Right renal cortex interstitium (tissue), 3 donors: Measurements from ENCODE around the gene RAB4B. TPM values are rescaled to one million over a fixed set of nuclear protein-coding genes. Genes with fewer than 3 reads are reported as not detected.
"Not testable (repeated sequence)": the region's sequence is repeated elsewhere in the genome, so short reads cannot be mapped to it uniquely, and the experiment has no call there.

Experiments
- DNase-seq, 3 donors: peaks; one replicate each; pipeline ENCODE4 v3.0.0-alpha.2; 2013; ENCODE audit warnings: low read depth in 3 of 3, low spot score in 2 of 3
- polyA plus RNA-seq, 3 donors: library from polyadenylated mRNA; unstranded; fragments of 120-200 nt; gene quantifications; one replicate each; pipeline ENCODE4 v1.2.1, GENCODE V29; 2013; ENCODE audit not compliant: insufficient read length in 3 of 3

The RAB4B gene
- polyA plus RNA-seq, 3 donors = 7.5 to 9.0 (median 8.8) TPM

DNA sequence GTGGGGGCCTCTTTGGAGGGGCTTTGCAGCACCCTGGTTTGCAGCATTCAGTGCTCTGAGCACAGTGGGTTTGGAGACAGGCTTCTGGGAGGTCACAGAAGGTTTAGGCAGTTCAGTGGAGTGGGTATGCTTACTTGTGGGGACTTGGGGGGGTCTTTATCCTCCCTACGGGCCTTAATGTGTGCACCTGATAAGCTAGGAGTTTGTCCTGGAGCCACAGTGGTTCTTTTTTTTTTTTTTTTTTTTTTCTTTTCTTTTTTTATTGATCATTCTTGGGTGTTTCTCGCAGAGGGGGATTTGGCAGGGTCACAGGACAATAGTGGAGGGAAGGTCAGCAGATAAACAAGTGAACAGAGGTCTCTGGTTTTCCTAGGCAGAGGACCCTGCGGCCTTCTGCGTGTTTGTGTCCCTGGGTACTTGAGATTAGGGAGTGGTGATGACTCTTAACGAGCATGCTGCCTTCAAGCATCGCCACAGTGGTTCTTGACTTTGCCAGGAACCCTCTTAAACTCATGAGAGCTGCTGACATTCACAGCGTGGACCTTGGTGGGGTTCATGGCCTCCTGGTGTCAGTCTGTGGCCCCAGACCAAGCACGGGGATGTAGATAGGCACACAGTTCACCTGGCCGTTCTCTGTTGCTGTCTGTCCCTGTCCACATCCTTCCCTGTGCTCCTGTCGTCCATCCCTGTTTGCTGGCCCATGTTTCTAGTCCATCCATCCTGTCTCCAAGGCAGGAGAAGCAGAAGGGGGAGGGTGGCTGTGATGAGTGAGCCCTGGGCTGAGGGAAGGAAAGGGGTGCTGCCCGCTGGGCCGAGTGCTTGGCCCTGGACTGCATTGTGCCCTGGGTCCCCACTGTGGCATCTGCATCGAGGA lies 23.6 kb downstream of the RAB4B start:
- no peak for DNase-seq

DNA sequence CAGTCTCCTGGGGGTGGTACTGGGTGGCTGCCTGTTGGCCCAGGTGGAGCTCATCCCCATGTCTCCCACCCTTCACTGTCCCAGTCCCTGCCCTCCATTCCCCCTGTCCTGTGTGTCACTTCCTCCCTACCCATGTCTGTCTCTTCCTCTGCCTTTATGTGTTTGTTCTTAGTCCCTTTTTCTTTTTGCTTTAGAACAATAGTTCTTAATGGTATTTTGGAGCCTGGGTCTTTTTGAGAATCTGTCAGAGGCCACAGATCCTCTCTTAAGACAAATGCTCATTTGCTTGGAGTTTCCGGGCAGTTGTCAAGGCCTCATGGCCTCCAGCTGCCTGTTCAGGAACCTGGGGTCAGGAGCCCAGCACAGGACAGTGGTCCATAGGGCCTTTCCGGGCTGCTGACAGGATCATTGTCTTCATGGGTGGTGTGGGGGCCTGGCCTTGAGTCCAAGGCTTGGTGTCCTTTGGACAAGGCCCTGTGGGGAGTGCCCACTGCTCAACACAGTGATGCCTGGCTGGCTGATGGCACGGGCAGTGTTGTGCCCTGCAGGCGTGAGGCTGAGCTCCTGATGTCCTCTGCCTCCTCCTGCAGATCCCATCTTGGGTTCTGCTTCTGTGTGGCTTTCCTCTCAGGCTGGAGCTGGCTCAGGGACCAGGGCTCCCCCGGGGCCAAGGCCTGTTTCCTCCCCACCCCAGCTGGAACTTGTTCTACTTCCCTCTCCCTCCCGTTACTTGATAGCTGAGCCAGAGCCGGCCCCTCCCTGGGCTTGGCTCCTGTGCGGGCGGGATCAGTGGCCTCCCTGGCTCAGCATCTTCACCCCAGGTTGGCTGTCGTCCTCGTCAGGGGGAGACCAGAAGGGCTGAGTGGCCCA lies 24.5 kb downstream of the RAB4B start:
- no peak for DNase-seq

DNA sequence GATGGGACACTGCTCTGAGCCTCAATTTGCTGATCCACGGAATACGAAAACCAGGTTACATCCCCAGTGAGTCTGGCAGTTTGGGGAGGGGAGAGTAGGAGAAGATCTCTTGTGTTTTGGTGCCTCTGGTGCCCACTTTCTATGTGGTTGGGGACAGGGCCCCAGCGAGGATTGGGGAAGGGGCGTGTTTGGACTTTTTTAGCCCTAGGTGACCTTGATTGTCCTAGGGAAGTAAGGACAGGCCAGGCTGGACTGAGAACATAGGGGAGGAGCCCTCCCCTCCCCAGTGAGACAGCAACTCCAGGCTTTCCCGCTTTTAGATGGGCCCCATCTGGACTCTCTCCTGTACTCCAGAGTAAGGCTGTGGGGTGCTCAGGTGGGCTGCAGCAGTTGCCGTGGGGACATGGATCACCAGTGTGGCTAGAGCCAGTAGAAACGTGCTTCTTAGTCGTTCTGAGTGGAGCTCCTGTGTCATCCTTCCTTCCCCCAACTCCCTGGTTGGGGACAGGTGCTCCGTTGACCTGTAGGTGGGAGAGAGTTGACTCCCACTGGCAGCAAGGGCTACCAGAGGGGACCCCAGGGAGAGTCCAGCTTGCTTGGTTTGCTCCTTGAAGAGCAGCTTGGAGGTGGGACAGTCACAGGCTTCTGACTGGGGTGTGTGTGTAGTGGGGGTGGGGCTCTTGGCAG lies 25.3 kb downstream of the RAB4B start:
- no peak for DNase-seq

DNA sequence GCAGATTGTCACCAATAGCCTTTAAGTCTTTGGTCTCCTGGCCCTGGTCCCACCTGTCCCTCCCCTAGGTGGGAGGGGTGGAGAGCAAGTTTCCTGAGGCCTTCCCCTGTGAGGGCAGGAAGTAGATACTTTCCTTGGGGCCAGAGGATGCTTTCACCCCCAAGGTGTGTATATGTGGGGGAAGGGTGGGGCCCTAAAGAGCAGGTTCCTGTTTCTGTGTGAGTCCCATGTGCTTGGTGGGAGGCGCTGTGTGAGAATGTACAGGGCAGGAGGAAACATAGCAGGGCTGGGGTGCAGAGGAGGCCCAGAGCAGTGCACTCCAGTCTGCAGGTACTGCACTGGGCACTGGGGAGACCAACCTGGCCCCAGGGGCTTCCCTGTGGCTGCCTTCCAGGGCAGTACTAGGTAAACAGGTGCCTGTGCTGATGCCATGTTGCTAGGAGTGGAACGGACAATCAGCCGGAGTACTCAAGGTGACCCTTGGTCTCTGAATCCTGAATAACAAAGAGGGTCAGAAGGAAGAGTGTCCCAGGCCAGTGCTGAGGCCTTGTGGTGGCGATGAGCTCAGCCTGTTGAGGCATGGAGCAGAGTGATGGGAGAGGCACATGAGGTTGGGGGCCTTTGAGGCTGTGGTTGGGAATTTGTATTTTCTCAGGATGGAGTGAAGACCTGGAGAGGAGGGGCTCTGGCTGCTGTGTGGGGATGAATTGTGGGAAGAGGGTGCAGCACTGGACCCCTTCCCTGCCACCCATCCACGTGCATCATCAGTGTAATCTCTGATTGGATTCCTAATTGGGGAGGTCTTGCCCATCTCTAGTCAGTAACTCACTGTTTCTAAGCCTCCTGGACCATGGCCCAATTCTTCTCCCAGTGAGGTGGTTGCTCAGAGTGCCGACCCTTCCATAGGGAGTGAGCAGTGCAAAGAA lies 26.1 kb downstream of the RAB4B start:
- DNase-seq = no peak

DNA sequence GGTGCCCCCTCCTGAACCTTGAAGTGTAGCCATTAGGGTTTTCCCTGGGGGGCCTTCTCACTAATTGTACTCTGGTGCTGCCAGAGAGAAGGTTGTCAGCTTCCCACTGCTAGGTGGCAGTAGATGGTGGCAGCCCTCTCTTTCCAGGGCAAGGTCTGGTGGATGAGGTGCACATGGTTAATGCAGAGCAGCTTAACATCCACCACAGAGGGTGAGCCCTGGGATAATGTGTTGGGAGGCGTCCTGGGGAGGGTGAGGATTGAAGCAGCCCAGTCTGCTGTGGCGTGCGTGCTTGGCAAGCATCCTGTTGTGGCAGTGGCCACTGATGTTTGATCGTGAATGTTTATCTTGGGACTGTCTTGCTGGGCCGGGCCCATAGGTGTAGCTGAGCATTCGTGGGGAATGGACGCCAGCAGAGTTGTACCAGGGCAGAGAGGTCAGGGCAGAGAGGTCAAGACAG lies 26.8 kb downstream of the RAB4B start:
- DNase-seq = no peak

DNA sequence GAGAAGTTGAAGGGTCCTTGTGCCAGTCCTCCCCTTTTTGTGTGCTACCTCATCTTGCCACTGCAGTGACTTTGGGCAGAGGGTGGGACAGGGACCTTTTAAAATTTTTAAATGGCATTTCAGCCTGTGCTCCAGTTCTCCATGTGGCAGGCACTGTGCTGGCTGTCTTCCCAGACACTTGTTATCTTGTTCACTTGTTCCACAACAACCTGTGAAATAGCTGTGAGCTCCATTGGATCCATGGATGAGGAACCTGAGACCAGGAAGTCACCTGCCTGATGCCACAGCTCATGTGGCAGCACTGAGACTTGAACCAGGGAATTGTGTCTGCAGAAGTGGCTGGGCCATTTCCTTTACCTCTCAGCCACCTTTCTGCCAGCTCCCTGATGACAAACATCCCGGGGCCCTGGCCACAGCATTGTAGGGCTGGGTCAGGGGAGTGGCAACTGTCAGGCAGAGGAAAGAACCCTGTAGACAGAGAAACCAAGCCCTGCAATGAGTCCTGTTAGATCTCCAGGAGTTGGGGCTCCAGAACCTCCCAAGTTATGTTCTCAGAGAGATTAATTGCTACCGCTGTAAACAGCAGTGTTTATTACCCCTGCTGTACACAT lies 27.3 kb downstream of the RAB4B start:
- no peak for DNase-seq

DNA sequence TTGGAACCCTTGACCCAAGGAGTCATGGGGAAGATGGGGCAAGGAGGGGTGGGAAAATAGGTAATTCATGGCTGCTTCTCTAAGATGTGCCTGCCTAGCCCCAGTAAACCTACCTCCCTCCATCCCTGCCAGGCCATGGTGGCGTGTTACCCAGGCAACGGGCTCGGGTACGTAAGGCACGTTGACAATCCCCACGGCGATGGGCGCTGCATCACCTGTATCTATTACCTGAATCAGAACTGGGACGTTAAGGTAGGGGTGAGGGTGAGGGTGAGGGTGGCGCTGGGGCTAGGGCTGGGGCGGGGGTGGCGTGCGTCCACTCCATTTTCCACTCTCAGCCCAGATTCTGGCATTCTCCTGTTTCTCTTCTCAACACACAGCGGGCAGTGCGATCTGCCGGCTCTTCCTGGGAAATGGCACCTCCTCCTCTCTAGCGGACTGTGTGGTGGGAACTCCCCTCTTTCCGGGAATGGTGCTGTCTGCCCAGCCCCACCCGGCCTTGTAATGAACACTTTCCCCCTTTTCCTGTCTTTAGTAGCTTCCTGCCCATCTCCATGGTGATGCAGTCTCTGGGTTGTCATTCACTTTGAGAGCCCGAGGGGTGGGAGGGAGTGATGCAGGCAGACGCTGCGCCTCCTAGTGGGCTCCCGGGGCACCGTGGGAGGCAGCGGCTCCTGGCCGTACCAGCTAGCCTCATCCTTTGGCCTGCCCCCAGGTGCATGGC lies 28.5 kb downstream of the RAB4B start:
- peak; percentile 78 to 89 (median 82) for DNase-seq

DNA sequence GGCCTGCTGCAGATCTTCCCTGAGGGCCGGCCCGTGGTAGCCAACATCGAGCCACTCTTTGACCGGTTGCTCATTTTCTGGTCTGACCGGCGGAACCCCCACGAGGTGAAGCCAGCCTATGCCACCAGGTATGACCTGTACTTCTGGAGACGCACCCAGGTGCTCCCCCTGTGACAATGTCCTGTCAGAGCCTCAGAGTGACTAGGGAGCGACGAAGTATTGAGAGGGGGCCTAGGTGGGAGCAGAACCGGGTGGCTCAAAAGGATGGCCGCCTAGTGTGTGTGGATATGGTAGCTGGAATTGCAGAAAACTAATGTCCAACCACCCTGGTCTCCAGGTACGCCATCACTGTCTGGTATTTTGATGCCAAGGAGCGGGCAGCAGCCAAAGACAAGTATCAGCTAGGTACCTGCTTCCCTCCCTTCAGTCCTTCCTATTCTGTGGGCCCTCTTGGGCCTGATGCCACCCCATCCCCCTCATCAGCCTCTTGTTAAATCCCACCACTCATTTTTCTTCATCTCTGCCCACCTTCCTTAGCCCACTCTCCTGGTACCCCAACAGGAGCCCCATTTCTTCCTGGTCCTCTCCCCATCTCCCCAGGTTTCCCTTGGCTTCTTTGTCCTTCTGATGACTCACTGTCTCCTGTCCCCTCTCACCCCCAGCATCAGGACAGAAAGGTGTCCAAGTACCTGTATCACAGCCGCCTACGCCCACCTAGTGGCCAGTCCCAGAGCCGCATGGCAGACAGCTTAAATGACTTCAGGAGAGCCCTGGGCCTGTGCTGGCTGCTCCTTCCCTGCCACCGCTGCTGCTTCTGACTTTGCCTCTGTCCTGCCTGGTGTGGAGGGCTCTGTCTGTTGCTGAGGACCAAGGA lies 29.3 kb downstream of the RAB4B start:
- no peak for DNase-seq

DNA sequence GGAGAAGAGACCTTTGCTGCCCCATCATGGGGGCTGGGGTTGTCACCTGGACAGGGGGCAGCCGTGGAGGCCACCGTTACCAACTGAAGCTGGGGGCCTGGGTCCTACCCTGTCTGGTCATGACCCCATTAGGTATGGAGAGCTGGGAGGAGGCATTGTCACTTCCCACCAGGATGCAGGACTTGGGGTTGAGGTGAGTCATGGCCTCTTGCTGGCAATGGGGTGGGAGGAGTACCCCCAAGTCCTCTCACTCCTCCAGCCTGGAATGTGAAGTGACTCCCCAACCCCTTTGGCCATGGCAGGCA lies 29.9 kb downstream of the RAB4B start:
- DNase-seq = no peak

DNA sequence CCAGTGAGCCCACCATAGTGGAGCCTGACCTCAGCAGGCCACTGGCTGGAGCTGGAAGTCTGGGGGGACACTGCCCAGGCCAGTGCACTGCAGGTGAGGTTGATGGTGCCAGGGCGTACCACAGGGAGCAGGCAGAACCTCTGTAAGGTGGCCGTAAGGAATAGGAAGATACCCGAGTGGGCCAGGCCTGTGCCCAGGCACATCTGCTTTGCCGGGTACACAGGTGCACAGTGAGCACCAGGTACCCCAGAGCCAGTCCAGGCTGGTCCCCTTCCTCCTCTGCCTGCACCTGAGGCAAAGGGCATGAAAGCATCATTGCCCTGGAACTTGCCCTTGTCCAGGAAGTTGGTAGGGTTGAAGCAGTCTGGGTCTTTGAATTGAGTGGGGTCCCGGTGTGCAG lies 30.4 kb downstream of the RAB4B start:
- no peak for DNase-seq

DNA sequence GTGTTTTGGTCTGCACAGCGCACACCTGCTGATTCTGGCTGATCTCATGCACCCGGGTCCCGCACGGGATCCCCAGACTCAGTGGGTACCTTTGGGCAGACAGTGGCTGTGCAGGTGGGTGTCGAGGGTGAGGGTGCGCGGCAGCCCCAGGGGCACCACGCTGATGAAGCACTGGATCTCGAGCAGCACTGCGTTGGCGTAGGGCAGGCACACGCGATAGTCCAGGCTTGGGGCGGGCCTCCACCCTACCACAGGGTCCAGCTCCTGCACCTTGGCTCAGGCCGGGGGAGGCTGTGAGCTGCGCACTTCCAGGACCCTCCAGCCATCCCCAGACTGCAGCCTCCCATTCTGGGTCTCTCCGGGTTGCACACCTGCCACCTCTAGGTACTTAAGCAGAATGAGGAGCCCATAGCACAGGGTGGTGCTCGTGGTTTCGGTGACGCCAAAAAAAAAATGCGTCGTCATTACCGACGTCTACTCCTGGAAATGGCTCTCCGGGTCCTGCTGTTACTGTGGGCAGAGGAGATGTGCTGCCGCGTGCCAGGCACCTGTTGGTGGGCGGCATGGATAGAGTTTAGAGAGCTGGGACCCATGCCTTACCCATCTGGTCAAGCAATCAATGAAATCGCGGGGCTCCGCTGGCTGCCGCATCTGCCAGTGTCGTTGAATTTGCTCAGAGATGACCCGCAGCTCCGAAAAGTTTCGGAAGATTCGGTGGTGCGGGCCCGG lies 31.5 kb downstream of the RAB4B start:
- DNase-seq = no peak

DNA sequence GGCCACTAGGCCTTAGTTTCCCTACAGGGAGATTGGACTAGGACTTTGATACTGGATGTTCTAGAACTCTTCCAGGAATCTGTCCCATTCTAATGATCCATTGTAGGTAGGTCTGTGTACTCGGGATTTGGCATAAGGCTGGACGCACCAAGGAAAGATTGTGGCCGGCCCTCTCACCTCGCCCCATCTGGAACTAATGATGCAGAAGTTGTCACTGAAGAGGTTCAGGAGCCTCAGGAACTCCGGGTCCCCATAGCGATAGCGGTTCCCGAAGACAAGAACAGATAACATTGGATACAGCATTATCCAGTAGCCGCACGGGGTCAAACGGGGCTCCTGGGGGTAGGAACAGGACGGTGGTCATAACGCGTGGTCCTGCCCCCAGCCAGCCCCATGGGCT lies 32.1 kb downstream of the RAB4B start:
- no peak for DNase-seq

DNA sequence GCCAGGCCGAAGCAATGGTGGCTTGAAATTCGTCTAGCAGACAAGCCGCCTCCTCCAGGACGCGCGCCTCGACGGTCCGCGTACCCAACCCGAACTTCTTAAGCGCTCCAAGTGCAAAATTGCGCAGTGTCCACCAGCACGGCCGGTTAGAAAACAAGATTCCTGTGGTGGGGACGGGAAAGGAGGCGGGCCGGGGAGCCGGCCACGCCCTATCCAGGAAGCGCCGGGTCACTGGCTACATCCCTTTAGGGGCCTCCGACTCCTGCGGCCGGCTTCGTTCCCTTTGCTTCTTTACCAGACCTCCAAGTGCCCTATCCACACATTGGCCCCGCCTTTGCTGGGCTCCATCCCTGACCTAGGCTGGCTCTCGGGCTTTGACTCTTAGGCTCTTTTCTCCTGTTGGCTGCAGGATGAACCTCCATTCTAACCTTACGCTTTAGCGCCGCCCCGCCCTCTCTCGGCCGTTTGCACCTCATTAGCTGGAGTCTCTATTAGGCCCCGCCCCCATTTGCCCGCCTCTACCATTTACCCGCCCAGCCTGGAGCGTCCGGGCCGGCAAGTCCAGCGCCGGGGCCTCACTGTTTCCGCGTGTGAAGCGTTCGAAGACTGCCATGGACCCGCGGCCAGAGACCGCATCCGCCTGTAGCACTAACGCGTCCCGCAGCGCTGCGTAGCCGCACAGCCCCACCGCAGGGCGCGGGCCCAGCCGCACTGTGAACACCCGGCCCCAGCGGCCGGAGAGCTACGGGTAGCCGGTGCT lies 32.8 kb downstream of the RAB4B start:
- DNase-seq = peak; percentile 53 to 74 (median 64)

DNA sequence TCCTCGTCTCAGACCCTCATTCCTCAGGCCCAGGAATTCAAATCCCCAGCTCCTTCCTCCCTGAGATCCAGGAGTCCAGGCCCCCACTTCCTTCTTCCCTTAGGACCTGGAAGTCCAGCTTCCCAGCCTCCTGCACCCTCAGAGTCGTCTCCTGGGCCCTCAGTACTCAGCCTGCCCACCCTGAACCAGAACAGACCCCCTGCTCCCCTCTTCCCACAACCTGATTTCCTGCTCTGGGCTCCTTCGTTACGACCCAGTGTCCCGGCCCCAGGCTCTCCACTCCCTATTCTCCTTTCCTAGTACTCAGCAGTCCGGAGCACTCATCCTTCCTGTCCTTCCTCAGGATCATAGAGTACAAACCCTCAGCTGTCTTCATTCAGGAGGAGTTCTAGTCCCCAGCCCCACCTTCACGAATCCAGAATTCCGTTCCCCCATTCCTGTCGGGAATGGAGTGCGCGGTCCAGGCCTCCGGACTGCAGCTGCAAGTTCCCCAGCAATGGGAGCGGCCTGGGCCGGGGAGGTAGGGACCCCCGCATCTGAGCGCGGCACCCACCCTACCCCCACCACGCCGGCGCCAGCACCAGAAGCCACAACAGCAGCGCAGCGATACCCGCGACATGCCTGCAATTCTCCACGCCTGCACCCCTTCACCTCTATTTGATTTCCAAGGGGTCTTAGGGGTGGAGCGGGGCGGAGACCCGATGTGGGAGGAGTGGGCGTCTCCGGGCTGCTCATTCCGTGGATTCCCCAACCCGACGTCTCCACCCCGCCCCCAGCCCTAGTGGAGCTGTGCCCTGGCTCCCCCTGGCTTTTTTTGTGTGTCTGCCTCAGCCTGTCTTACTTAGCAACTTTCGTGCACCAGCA lies 33.7 kb downstream of the RAB4B start:
- DNase-seq = no peak

DNA sequence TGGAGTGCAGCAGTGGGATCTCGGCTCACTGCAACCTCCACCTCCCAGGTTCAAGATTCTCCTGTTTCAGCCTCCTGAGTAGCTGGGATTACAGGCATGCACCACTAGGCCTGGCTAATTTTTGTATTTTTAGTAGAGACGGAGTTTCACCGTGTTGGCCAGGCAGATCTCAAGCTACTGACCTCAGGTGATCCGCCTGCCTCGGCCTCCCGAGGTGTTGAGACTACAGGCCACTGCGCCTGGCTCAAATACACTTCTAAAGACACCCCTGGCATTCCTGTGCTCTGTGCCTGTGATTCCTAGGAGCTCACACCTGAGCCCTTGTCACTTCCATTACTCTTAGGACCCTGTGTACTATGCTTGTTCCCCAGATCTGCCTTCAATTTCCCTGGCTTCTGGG lies 34.5 kb downstream of the RAB4B start:
- DNase-seq = not testable (repeated sequence)

DNA sequence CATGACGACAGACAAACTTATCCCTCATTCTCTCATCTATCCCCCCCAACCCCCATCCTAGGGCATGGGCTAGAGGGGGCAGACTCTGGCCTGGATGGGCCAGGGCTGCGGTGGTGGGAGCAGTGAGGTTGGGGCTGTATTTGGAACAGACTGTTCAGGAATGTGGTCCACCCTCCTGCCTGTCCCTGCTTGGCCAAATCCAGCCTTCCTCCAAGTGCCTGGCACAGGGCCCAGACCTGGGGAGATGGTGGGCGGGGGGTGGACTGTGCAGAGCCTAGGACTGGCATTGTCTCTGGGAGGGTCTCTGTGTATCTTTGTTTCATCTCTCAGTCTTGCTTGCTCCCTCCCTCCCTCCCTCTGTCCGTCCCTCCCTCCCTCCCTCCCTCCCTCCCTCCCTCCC lies 35.1 kb downstream of the RAB4B start:
- DNase-seq = no peak
